C4-2B (cell line): ENCODE measurements around the gene GDPD2.

Experiments used
- CTCF ChIP-seq: fragments of 450-650 bp; conservative IDR thresholded peaks from 2 replicates; pipeline ENCODE4 v1.5.1; 2017; ENCODE audit warnings: mild to moderate bottlenecking
- ZFX ChIP-seq: fragments of 450-650 bp; IDR thresholded peaks from 2 replicates; pipeline ENCODE4 v1.6.1; 2017

DNA sequence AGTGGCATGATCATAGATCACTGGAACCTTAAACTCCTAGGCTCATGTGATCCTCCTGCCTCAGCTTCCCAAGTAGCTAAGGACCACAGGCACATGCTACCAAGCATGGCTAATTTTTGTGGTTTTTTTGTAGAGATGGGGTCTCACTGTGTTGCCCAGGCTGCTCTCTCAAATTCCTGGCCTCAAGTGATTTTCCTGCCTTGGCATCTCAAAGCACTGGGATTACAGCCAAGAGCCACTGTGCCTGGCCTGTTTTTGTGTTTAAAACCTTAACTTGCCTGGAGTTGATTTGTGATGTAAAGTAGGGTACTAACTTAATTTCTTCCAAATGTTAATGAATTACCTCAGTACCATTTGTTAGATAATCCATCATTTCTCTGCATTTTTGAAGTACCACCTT is 43.9 kb downstream of the GDPD2 start:
- TF ChIP-seq CTCF (no peak), ZFX (no peak)
